ENCODE measurements around the gene ITLN2. TPM values are rescaled to one million over a fixed set of nuclear protein-coding genes. Genes with fewer than 3 reads are reported as not detected.
A peak's percentile ranks its signal among the peaks of the same experiment; 100 is the strongest.

ITLN2 gene
- total and polyA plus RNA-seq, 9 of the 15 experiments (the other 6 are each of a cell fraction or from before 2014, with no cell fraction given): not detected

- TF ChIP-seq PHF8 (IDR thresholded peaks at IDR 0.05; ENCODE audit: borderline replicate concordance, low read length) (no peak), TARDBP (IDR thresholded peaks at IDR 0.05) (peak; percentile 72; the same call in 1 of the 2 replicates), ELK3 (CRISPR knock-in tag; IDR thresholded peaks at IDR 0.05) (no peak), PBX2 (CRISPR knock-in tag; IDR thresholded peaks at IDR 0.05; ENCODE audit: low read depth) (no peak), PBX2 (tag; conservative IDR thresholded peaks at IDR 0.05; ENCODE audit: low read depth) (no peak), XRCC5 (IDR thresholded peaks at IDR 0.05; ENCODE audit: low read depth, low read length) (peak; percentile 90), CTCF (IDR thresholded peaks at IDR 0.05 in 2 of 3, conservative IDR thresholded peaks at IDR 0.05 in 1 of 3; ENCODE audit: insufficient read depth in 2 of 3, low read depth in 1 of 3, low read length in 3 of 3) (peak; percentile 91 to 93 (median 92)), MITF (IDR thresholded peaks at IDR 0.05) (no peak), ZNF143 (CRISPR knock-in tag; IDR thresholded peaks at IDR 0.05) (no peak), FOXK2 (conservative IDR thresholded peaks at IDR 0.05 in 1 of 2, IDR thresholded peaks at IDR 0.05 in 1 of 2; ENCODE audit: low read depth in 2 of 2) (peak; percentile 43 to 46; a peak in 2 of 4 replicates), HNRNPL (IDR thresholded peaks at IDR 0.05; ENCODE audit: low read depth, low read length) (no peak), SIN3B (IDR thresholded peaks at IDR 0.05; ENCODE audit: low read depth) (no peak), ELF2 (CRISPR knock-in tag; IDR thresholded peaks at IDR 0.05) (peak; percentile 86), SAP30 (IDR thresholded peaks at IDR 0.05; ENCODE audit: borderline replicate concordance, insufficient read depth, low read depth, low read length, poor library complexity, severe bottlenecking) (no peak), SREBF2 (CRISPR knock-in tag; IDR thresholded peaks at IDR 0.05) (no peak), TEAD4 (IDR thresholded peaks at IDR 0.05; ENCODE audit: low read length) (peak; percentile 52; the same call in 1 of the 2 replicates), TEAD4 (CRISPR knock-in tag; IDR thresholded peaks at IDR 0.05; ENCODE audit: borderline replicate concordance) (no peak), ZNF668 (CRISPR knock-in tag; IDR thresholded peaks at IDR 0.05) (no peak), KDM2B (CRISPR knock-in tag; IDR thresholded peaks at IDR 0.05) (no peak), HNRNPLL (IDR thresholded peaks at IDR 0.05; ENCODE audit: low read depth, low read length, poor library complexity, severe bottlenecking) (no peak)
Measured at GRCh38 chr1:160997323-160998038, 42.9 kb upstream of the ITLN2 start (continued).
